Ovary (tissue), 3 donors: ENCODE measurements around the gene ARID1B.

Source experiments
- EP300 ChIP-seq: sonication (generic); formaldehyde crosslinking; IDR thresholded peaks from one replicate; pipeline ENCODE4 v1.6.1; 2017; ENCODE audit warnings: antibody characterized with exemption
- TF ChIP-seq, protein P1 (sequence below), 3 donors: fragments of 450-650 bp in 2 of 3; fragments of 200-600 bp in 1 of 3; IDR thresholded peaks; one replicate each; pipeline versions ENCODE4 v1.5.1 to v1.8.0; 2016 to 2022; ENCODE audit warnings: antibody characterized with exemption in 3 of 3, mild to moderate bottlenecking in 1 of 3
- donor health status: DM: no; HTN: no; CAD: no.

DNA sequence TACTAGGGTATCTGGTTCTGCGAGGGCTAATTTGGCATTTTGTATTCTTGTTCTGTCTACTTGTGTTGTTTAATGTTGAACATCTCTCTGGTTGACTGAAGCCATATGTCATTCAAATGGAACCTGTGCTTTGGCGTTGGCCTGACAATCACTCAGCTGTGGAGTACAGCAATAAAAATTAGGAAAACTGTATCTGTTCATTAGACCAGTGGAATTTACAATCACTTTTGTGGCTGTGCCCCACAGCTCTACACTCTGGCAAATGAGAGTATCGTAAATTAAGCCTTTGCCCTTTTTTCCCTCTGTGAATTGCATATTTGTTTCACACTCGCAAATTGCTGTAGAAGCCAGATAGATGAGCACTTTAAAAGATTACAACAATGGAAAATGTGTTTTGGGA lies 102.0 kb downstream of the ARID1B start:
- TF ChIP-seq, protein P1, sequence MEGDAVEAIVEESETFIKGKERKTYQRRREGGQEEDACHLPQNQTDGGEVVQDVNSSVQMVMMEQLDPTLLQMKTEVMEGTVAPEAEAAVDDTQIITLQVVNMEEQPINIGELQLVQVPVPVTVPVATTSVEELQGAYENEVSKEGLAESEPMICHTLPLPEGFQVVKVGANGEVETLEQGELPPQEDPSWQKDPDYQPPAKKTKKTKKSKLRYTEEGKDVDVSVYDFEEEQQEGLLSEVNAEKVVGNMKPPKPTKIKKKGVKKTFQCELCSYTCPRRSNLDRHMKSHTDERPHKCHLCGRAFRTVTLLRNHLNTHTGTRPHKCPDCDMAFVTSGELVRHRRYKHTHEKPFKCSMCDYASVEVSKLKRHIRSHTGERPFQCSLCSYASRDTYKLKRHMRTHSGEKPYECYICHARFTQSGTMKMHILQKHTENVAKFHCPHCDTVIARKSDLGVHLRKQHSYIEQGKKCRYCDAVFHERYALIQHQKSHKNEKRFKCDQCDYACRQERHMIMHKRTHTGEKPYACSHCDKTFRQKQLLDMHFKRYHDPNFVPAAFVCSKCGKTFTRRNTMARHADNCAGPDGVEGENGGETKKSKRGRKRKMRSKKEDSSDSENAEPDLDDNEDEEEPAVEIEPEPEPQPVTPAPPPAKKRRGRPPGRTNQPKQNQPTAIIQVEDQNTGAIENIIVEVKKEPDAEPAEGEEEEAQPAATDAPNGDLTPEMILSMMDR (IDR thresholded peaks at IDR 0.05), result no peak
- no peak for TF ChIP-seq EP300
